K562 (cell line): ENCODE measurements around the gene TRIM4. TPM values are rescaled to one million over a fixed set of nuclear protein-coding genes. Genes with fewer than 3 reads are reported as not detected.
A peak's percentile ranks its signal among the peaks of the same experiment; 100 is the strongest.

Experiments
- E2F3 ChIP-seq: fragments of 250-450 bp; sonication (Bioruptor Pico); IDR thresholded peaks from 2 replicates; pipeline ENCODE4 v1.4.0; 2020; ENCODE audit warnings: mild to moderate bottlenecking
- ETV6 ChIP-seq, 3 experiments: fragments of 150-350 bp in 1 of 3; sonication (generic) in 1 of 3; formaldehyde crosslinking in 1 of 3; IDR thresholded peaks; 2 replicates each; pipeline versions ENCODE4 v1.6.1 to v1.8.0; 2014 to 2022; ENCODE audit warnings: borderline replicate concordance in 2 of 3, low read depth in 2 of 3, antibody characterized with exemption in 1 of 3, low read length in 1 of 3, mild to moderate bottlenecking in 1 of 3, missing genetic modification reagents in 1 of 3
- FOXJ3 ChIP-seq: sonication (generic); formaldehyde crosslinking; IDR thresholded peaks from 2 replicates; pipeline ENCODE4 v1.4.0; 2020; ENCODE audit warnings: mild to moderate bottlenecking, missing genetic modification reagents
- FOXK2 ChIP-seq, 2 experiments: fragments of 450-650 bp; IDR thresholded peaks in 1 of 2; conservative IDR thresholded peaks in 1 of 2; 2 replicates each; pipeline ENCODE4 v1.6.1; 2016; ENCODE audit warnings: low read depth in 2 of 2, mild to moderate bottlenecking in 1 of 2
- HDAC6 ChIP-seq: IDR thresholded peaks from 2 replicates; pipeline ENCODE4 v1.6.1; 2012; ENCODE audit warnings: low read depth, mild to moderate bottlenecking, control low read depth, inconsistent platforms, low read length, moderate library complexity
- HNRNPL ChIP-seq: fragments of 200-400 bp; formaldehyde crosslinking; IDR thresholded peaks from 2 replicates; pipeline ENCODE4 v1.6.1; 2017; ENCODE audit warnings: low read depth, mild to moderate bottlenecking, low read length
- MEIS2 ChIP-seq: fragments of 450-650 bp; IDR thresholded peaks from 2 replicates; pipeline ENCODE4 v1.6.1; 2014; ENCODE audit warnings: mild to moderate bottlenecking; ENCODE audit not compliant: partially characterized antibody
- NCOR1 ChIP-seq: fragments of 450-650 bp; IDR thresholded peaks from 2 replicates; pipeline ENCODE4 v1.6.1; 2016; ENCODE audit warnings: mild to moderate bottlenecking, moderate library complexity
- RBM34 ChIP-seq: fragments of 200-400 bp; formaldehyde crosslinking; IDR thresholded peaks from 2 replicates; pipeline ENCODE4 v1.6.1; 2018; ENCODE audit warnings: low read length, borderline replicate concordance; ENCODE audit not compliant: insufficient read depth
- SFPQ ChIP-seq: fragments of 200-400 bp; formaldehyde crosslinking; IDR thresholded peaks from 2 replicates; pipeline ENCODE4 v1.6.1; 2017; ENCODE audit warnings: mild to moderate bottlenecking, low read depth, low read length, moderate library complexity
- SLC30A9 ChIP-seq: fragments of 250-450 bp; sonication (Bioruptor Pico); IDR thresholded peaks from 2 replicates; pipeline ENCODE4 v1.8.0; 2022; ENCODE audit warnings: mild to moderate bottlenecking, moderate library complexity
- SMARCA5 ChIP-seq: fragments of 450-650 bp; IDR thresholded peaks from 2 replicates; pipeline ENCODE4 v1.6.1; 2016
- TAF15 ChIP-seq: fragments of 200-400 bp; formaldehyde crosslinking; IDR thresholded peaks from 2 replicates; pipeline ENCODE4 v1.6.1; 2017; ENCODE audit warnings: mild to moderate bottlenecking, low read depth, low read length, moderate library complexity
- TCF7L2 ChIP-seq: fragments of 150-350 bp; IDR thresholded peaks from 2 replicates; pipeline ENCODE4 v1.6.1; 2016; ENCODE audit warnings: low read depth, mild to moderate bottlenecking, low read length, moderate library complexity
- ZBTB8A ChIP-seq: fragments of 450-650 bp; IDR thresholded peaks from 2 replicates; pipeline ENCODE4 v1.6.1; 2018; ENCODE audit warnings: mild to moderate bottlenecking, moderate library complexity; ENCODE audit not compliant: partially characterized antibody
- ZNF140 ChIP-seq: fragments of 250-450 bp; sonication (Bioruptor Pico); IDR thresholded peaks from 2 replicates; pipeline ENCODE4 v1.8.0; 2021; ENCODE audit warnings: moderate library complexity, mild to moderate bottlenecking, inconsistent platforms
- ZNF551 ChIP-seq: fragments of 250-450 bp; sonication (Bioruptor Pico); IDR thresholded peaks from 2 replicates; pipeline ENCODE4 v1.5.0; 2021; ENCODE audit warnings: mild to moderate bottlenecking, moderate library complexity
- ZNF668 ChIP-seq: fragments of 250-450 bp; sonication (Bioruptor Pico); IDR thresholded peaks from 2 replicates; pipeline ENCODE4 v1.8.0; 2022; ENCODE audit warnings: mild to moderate bottlenecking, inconsistent platforms
- polyA plus RNA-seq, 8 experiments: library from polyadenylated mRNA; depleted of rRNA in 4 of 8; stranded (reverse) in 5 of 8; unstranded in 3 of 8; fragments of >200 nt; fragmentation: Nextera tagmentation in 2 of 8; fragmentation: Illumina TruSeq in 1 of 8; extraction: Ambion mirVana in 2 of 8; extraction: Trizol in 1 of 8; gene quantifications; 2 replicates each; pipeline versions ENCODE4 v1.2.1 to v1.2.3, GENCODE V29; 2011 to 2014; ENCODE audit warnings: inconsistent platforms in 1 of 8, missing spikeins in 1 of 8
- total RNA-seq, 7 experiments: library from RNA; depleted of rRNA in 6 of 7; stranded (reverse); fragments of >200 nt in 6 of 7; fragmentation: Illumina TruSeq in 2 of 7; extraction: Trizol in 2 of 7; gene quantifications; 2 replicates each; pipeline versions ENCODE4 v1.2.1 to v1.2.3, GENCODE V29; 2011 to 2021; ENCODE audit warnings: low replicate concordance in 1 of 7
- TF ChIP-seq, protein P1 (sequence below): fragments of 250-450 bp; sonication (Bioruptor Pico); IDR thresholded peaks from 2 replicates; pipeline ENCODE4 v1.8.0; 2022; ENCODE audit warnings: inconsistent platforms
- TF ChIP-seq, protein P2 (sequence below): fragments of 450-650 bp; formaldehyde crosslinking; IDR thresholded peaks from 2 replicates; pipeline ENCODE4 v1.4.0; 2020; ENCODE audit warnings: mild to moderate bottlenecking, moderate library complexity
- TF ChIP-seq, protein P3 (sequence below): fragments of 250-450 bp; sonication (Bioruptor Pico); IDR thresholded peaks from 2 replicates; pipeline ENCODE4 v1.8.0; 2022; ENCODE audit warnings: inconsistent platforms, mild to moderate bottlenecking, moderate library complexity, borderline replicate concordance

TRIM4 gene
- total and polyA plus RNA-seq, 9 of the 15 experiments (the other 6 are each of a cell fraction or from before 2014, with no cell fraction given), result 6.2 to 28.3 (median 22.4) TPM

- TF ChIP-seq, protein P1, sequence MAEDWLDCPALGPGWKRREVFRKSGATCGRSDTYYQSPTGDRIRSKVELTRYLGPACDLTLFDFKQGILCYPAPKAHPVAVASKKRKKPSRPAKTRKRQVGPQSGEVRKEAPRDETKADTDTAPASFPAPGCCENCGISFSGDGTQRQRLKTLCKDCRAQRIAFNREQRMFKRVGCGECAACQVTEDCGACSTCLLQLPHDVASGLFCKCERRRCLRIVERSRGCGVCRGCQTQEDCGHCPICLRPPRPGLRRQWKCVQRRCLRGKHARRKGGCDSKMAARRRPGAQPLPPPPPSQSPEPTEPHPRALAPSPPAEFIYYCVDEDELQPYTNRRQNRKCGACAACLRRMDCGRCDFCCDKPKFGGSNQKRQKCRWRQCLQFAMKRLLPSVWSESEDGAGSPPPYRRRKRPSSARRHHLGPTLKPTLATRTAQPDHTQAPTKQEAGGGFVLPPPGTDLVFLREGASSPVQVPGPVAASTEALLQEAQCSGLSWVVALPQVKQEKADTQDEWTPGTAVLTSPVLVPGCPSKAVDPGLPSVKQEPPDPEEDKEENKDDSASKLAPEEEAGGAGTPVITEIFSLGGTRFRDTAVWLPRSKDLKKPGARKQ (CRISPR knock-in tag), result no peak
- TF ChIP-seq E2F3 (0 out of 2 replicates have a peak, but pooled peaks have one; percentile 15), TAF15 (no peak), SLC30A9 (CRISPR knock-in tag) (no peak), FOXJ3 (CRISPR knock-in tag) (no peak), NCOR1 (no peak), ETV6 (IDR thresholded peaks at IDR 0.05; ENCODE audit: borderline replicate concordance in 1 of 2, low read depth in 2 of 2, low read length in 1 of 2) (no peak), ETV6 (CRISPR knock-in tag; IDR thresholded peaks at IDR 0.05; ENCODE audit: borderline replicate concordance) (no peak), FOXK2 (conservative IDR thresholded peaks at IDR 0.05 in 1 of 2, IDR thresholded peaks at IDR 0.05 in 1 of 2; ENCODE audit: low read depth in 2 of 2) (peak; percentile 71 to 78), RBM34 (no peak), SFPQ (no peak), ZNF668 (CRISPR knock-in tag) (no peak), TCF7L2 (no peak), ZNF551 (CRISPR knock-in tag) (no peak), HDAC6 (no peak), MEIS2 (no peak), ZNF140 (CRISPR knock-in tag) (no peak), HNRNPL (peak; percentile 39), SMARCA5 (no peak), ZBTB8A (no peak)
- TF ChIP-seq, protein P2, sequence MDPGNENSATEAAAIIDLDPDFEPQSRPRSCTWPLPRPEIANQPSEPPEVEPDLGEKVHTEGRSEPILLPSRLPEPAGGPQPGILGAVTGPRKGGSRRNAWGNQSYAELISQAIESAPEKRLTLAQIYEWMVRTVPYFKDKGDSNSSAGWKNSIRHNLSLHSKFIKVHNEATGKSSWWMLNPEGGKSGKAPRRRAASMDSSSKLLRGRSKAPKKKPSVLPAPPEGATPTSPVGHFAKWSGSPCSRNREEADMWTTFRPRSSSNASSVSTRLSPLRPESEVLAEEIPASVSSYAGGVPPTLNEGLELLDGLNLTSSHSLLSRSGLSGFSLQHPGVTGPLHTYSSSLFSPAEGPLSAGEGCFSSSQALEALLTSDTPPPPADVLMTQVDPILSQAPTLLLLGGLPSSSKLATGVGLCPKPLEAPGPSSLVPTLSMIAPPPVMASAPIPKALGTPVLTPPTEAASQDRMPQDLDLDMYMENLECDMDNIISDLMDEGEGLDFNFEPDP (CRISPR knock-in tag), result no peak
- TF ChIP-seq, protein P3, sequence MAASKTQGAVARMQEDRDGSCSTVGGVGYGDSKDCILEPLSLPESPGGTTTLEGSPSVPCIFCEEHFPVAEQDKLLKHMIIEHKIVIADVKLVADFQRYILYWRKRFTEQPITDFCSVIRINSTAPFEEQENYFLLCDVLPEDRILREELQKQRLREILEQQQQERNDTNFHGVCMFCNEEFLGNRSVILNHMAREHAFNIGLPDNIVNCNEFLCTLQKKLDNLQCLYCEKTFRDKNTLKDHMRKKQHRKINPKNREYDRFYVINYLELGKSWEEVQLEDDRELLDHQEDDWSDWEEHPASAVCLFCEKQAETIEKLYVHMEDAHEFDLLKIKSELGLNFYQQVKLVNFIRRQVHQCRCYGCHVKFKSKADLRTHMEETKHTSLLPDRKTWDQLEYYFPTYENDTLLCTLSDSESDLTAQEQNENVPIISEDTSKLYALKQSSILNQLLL (CRISPR knock-in tag), result no peak
These were observed at the start of gene TRIM4 (continued) for GRCh38 chr7:99918959-99919813.
